Measurements from ENCODE around the gene LSAMP.

Gene LSAMP

GRCh38 chr3:115808816-115809215 is 636.5 kb downstream of the LSAMP start:
- no peak for TF ChIP-seq CTCF (IDR thresholded peaks at IDR 0.05)

DNA sequence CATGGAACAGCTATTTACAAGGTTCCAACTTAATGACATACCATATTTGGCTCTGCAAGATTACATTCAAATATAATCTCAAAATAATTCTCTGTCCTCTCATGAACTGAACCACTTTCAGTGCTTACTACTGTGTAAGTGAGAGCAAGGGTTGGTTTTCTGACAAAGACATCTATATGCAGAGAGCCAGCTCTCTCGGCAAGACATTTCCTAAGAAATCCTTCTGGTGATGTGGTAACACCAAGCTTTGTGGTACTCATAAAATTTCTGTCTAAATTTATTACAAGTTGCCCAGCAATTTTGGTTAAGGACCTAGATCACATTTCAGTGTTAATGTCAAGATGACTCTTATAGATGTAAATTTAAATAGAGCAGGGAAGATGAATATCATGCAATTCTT is 637.0 kb downstream of the LSAMP start:
- no peak for TF ChIP-seq CTCF (IDR thresholded peaks at IDR 0.05)

DNA sequence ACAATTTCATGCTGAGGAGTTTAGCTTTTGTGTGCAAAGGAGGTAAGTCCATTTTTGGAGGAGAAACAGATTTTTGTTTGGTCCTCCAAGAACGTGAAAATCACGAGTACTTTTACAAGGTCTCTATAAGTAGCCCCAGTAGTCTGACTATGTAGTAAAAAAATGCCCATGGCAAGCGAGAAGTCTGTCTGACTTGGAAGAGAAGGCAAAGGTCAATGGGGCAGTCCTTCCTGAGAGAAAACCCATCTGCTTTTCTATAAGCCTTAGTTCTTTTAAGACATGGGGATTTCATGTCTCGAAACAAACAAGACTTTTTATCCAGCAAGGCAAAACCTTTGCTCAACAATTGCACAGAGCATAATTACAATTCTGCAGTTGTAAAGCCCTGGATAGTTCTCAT is 638.8 kb downstream of the LSAMP start:
- no peak for TF ChIP-seq CTCF (IDR thresholded peaks at IDR 0.05)

DNA sequence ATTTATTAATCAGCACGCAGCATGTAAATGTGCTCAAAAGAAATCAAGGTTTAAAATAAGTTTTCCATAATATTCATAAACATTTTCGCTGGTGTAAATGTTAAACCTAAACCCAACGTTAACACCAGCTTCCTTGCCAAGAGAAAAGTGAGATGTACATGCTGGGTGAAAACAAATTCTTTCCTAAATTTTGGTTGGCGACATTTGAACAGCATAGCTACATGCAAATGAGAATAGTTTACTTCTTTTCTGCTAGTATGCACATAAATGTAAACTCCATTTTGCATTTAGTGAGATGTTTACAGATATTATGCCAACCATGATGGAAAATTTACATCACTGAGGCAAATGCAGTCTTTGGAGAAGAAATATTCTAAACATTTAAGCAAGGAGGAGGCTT is 639.8 kb downstream of the LSAMP start:
- TF ChIP-seq CTCF (IDR thresholded peaks at IDR 0.05), result no peak

DNA sequence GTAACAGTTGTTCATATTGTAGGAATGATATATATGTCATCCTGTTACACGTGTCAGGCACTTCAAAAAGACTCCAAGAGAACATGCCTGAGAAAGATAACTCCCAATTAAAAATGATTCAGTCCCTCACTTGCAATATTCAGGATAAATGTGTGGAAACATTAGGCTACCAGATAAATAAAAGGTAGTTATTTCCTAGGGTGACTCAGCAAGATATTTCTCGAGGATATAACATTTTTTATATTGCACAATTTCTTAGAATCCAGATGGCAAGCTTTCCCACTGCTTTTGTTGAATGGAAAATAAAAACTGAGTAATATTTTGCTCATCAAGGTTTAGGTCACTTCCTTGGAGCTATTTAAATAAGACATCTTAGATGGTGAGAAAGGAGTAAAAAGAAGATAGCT is 640.6 kb downstream of the LSAMP start:
- TF ChIP-seq CTCF (IDR thresholded peaks at IDR 0.05), result no peak

DNA sequence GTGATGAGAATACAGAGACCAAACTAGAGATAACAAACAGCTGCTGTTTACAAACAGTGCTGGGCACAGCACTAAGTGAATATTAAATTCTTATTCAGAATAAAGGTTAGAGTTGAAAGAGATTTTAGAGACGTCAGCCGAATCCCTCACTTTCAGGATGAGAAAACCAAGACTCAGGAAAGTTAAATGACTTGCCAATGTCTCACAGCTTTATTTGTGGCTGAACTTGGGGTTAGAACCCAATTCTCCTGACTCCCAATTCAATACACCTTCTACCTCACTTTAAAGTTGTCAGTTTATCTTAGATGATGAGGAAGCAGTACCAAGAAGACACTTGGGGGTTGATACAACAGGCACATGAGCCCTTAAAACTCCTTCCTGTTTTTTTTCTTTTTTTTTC is 641.1 kb downstream of the LSAMP start:
- TF ChIP-seq CTCF (IDR thresholded peaks at IDR 0.05), result no peak

GRCh38 chr3:115803661-115804060 is 641.6 kb downstream of the LSAMP start:
- TF ChIP-seq CTCF (IDR thresholded peaks at IDR 0.05), result no peak

DNA sequence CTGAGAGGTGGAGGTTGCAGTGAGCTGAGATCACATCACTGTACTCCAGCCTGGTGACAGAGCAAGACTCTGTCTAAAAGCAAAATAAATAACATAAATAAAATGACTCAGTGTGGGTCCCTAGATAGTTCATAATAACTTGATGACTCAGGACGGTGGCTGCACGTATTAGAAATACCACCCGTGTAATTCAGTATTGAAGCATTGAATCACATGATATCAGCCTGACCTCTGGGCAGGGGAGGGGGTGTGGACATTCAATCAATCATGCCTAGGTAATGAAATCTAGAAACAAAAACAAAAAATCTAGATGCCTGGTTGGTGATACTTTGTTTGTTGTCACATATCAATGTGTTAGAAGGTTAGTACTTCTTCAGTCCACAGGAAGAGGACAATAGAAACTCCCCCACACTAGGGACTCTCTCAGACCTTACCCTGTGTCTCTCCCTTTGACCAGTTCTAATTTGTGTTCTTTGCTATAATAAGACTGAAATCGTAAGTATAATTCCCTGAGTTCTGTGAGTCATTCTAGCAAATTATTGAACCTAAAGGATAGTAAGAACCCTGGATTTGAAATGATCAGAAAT is 644.7 kb downstream of the LSAMP start:
- TF ChIP-seq CTCF (IDR thresholded peaks at IDR 0.05), result no peak

Measured in LNCAP (cell line).